Stimulated activated CD8-positive, alpha-beta memory T cell treated with anti-CD3 and anti-CD28 coated beads, Interleukin-7, amount 100 ng/mL, for 4 hours (primary cell): ENCODE results near the gene TRMT5.

Source experiments
- DNase-seq, 2 donors: peaks; one replicate each; pipeline ENCODE4 v3.0.0-alpha.2; 2020; ENCODE audit warnings: low read depth in 2 of 2

TRMT5 gene

GRCh38 chr14:60965402-60965801 is 15.5 kb downstream of the TRMT5 start:
- DNase-seq: no peak

GRCh38 chr14:60964904-60965303 is 16.0 kb downstream of the TRMT5 start:
- DNase-seq: no peak

GRCh38 chr14:60963761-60964160 is 17.1 kb downstream of the TRMT5 start:
- no peak for DNase-seq

GRCh38 chr14:60958146-60958545 is 22.7 kb downstream of the TRMT5 start:
- DNase-seq: no peak

- DNase-seq: no peak
Observed at GRCh38 chr14:60956632-60957031, 24.2 kb downstream of the TRMT5 start.

- no peak for DNase-seq
Observed at GRCh38 chr14:60956202-60956601, 24.7 kb downstream of the TRMT5 start.

- DNase-seq: no peak
Observed at GRCh38 chr14:60951776-60952435, 29.0 kb downstream of the TRMT5 start.

GRCh38 chr14:60946773-60947172 is 34.1 kb downstream of the TRMT5 start:
- DNase-seq: no peak

GRCh38 chr14:60945984-60946383 is 34.9 kb downstream of the TRMT5 start:
- no peak for DNase-seq

GRCh38 chr14:60944204-60944603 is 36.7 kb downstream of the TRMT5 start:
- DNase-seq: no peak

- no peak for DNase-seq
Observed at GRCh38 chr14:60943637-60944032, 37.2 kb downstream of the TRMT5 start.

GRCh38 chr14:60935319-60935718 is 45.6 kb downstream of the TRMT5 start:
- DNase-seq: no peak

- no peak for DNase-seq
Observed at GRCh38 chr14:60933920-60934655, 46.8 kb downstream of the TRMT5 start.

- no peak for DNase-seq
Observed at GRCh38 chr14:60931218-60931617, 49.7 kb downstream of the TRMT5 start.

GRCh38 chr14:60926002-60926401 is 54.9 kb downstream of the TRMT5 start:
- no peak for DNase-seq

GRCh38 chr14:60925286-60925685 is 55.6 kb downstream of the TRMT5 start:
- DNase-seq: no peak

- no peak for DNase-seq
Observed at GRCh38 chr14:60922050-60922449, 58.8 kb downstream of the TRMT5 start.
